ENCODE data around the gene TPP2. TPM values are rescaled to one million over a fixed set of nuclear protein-coding genes. Genes with fewer than 3 reads are reported as not detected.

TPP2 gene
- total RNA-seq, 1 experiment from 2014 or later, result 35.1 TPM

- POLR2A ChIA-PET (ENCODE audit: unreplicated experiment), result no interaction called here
- intact Hi-C loops (cut with micrococcal nuclease; ENCODE audit: unreplicated experiment), result no loop called here
- BruUV-seq (replicated peaks), result no TSS peak
Measured at GRCh38 chr13:102571075-102571474, 25.7 kb upstream of the TPP2 start.

DNA sequence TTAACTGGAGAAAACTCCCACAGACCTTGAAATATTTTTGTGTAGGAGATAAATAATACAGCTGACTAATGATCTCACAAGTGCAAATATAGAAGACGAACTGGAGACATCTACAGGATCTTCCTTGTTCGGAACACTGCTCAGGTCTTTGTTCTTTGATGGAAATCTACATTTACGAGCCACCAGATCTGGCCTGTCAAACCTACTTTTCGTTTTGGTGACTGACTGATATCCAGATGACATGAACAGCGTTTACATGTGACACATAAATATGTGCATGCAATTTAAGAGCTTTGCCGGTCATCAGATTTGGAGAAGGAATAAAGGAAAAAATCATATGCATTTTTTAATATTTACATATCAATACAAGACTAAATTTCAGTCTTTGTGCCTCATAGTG lies 24.5 kb upstream of the TPP2 start:
- DNase-seq, result no peak
- CTCF ChIA-PET, result no interaction called here
- H3K36me3 ChIP-seq (ENCODE audit: low read depth), result no peaks in the 10 kb centered on the region
- no peak overlapping the region for H3K4me3 ChIP-seq
- intact Hi-C loops (cut with micrococcal nuclease; ENCODE audit: unreplicated experiment), result no loop called here
- no peaks in the 10 kb centered on the region for H3K9me3 ChIP-seq (ENCODE audit: insufficient read depth, low read depth)
- H3K27ac ChIP-seq, result no peak overlapping the region
- H3F3A ChIP-seq (ENCODE audit: insufficient read depth, low read depth), result no peaks in the 10 kb centered on the region
- no peak overlapping the region for H3K4me2 ChIP-seq
- H3K9me2 ChIP-seq (ENCODE audit: insufficient read depth), result no peaks in the 10 kb centered on the region
- TF ChIP-seq EZH2 (IDR thresholded peaks at IDR 0.05; ENCODE audit: low read depth), result no peak
- TF ChIP-seq, protein P1, sequence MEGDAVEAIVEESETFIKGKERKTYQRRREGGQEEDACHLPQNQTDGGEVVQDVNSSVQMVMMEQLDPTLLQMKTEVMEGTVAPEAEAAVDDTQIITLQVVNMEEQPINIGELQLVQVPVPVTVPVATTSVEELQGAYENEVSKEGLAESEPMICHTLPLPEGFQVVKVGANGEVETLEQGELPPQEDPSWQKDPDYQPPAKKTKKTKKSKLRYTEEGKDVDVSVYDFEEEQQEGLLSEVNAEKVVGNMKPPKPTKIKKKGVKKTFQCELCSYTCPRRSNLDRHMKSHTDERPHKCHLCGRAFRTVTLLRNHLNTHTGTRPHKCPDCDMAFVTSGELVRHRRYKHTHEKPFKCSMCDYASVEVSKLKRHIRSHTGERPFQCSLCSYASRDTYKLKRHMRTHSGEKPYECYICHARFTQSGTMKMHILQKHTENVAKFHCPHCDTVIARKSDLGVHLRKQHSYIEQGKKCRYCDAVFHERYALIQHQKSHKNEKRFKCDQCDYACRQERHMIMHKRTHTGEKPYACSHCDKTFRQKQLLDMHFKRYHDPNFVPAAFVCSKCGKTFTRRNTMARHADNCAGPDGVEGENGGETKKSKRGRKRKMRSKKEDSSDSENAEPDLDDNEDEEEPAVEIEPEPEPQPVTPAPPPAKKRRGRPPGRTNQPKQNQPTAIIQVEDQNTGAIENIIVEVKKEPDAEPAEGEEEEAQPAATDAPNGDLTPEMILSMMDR (conservative IDR thresholded peaks at IDR 0.05), result no peak
- POLR2A ChIA-PET (ENCODE audit: unreplicated experiment), result interaction anchor here (0.6 kb wide), 1 partner anchor 225 kb away, joined by 3 read pairs; no protein-coding TSS in a partner anchor
- H2AFZ ChIP-seq, result no peak overlapping the region
- H3K79me2 ChIP-seq (ENCODE audit: low read depth), result no peaks in the 10 kb centered on the region
- H3K4me1 ChIP-seq (replicated peaks; ENCODE audit: insufficient read depth), result no peaks in the 10 kb centered on the region
- H3K27me3 ChIP-seq (ENCODE audit: insufficient read depth, low read depth), result peaks cover 70% of the 10 kb centered on the region
- H4K20me1 ChIP-seq (ENCODE audit: insufficient read depth), result no peaks in the 10 kb centered on the region
- BruUV-seq (replicated peaks), result no TSS peak

More at GRCh38 chr13:102571075-102571474, 25.7 kb upstream of the TPP2 start:
- TF ChIP-seq, protein P1 (conservative IDR thresholded peaks at IDR 0.05), result peak; percentile 44
- TF ChIP-seq EZH2 (IDR thresholded peaks at IDR 0.05; ENCODE audit: low read depth), result no peak
- CTCF ChIA-PET, result no interaction called here
- DNase-seq, result no peak
- Histone ChIP-seq H3K27me3 (ENCODE audit: insufficient read depth, low read depth) (peaks cover 83% of the 10 kb centered on the region), H4K20me1 (ENCODE audit: insufficient read depth) (no peaks in the 10 kb centered on the region), H3F3A (ENCODE audit: insufficient read depth, low read depth) (no peaks in the 10 kb centered on the region), H3K4me1 (replicated peaks; ENCODE audit: insufficient read depth) (no peaks in the 10 kb centered on the region), H3K9me3 (ENCODE audit: insufficient read depth, low read depth) (no peaks in the 10 kb centered on the region), H3K4me2 (no peak overlapping the region), H3K4me3 (no peak overlapping the region), H3K36me3 (ENCODE audit: low read depth) (no peaks in the 10 kb centered on the region), H3K27ac (no peak overlapping the region), H3K79me2 (ENCODE audit: low read depth) (no peaks in the 10 kb centered on the region), H2AFZ (no peak overlapping the region), H3K9me2 (ENCODE audit: insufficient read depth) (no peaks in the 10 kb centered on the region)

GRCh38 chr13:102580552-102581169 lies 16.1 kb upstream of the TPP2 start:
- H3K79me2 ChIP-seq (ENCODE audit: low read depth), result no peaks in the 10 kb centered on the region
- H3K4me1 ChIP-seq (replicated peaks; ENCODE audit: insufficient read depth), result no peaks in the 10 kb centered on the region
- H3K9me2 ChIP-seq (ENCODE audit: insufficient read depth), result no peaks in the 10 kb centered on the region
- intact Hi-C loops (cut with micrococcal nuclease; ENCODE audit: unreplicated experiment), result loop anchor here (1.0 to 2.0 kb wide), 2 partner anchors 144 to 267 kb away; no protein-coding TSS in a partner anchor
- no peaks in the 10 kb centered on the region for H3K9me3 ChIP-seq (ENCODE audit: insufficient read depth, low read depth)
- POLR2A ChIA-PET (ENCODE audit: unreplicated experiment), result no interaction called here
- H3K27ac ChIP-seq, result no peak overlapping the region
- H4K20me1 ChIP-seq (ENCODE audit: insufficient read depth), result no peaks in the 10 kb centered on the region
- H3F3A ChIP-seq (ENCODE audit: insufficient read depth, low read depth), result no peaks in the 10 kb centered on the region
- peak; percentile 23 to 65 for DNase-seq
- no peak overlapping the region for H2AFZ ChIP-seq
- peaks cover 10% of the 10 kb centered on the region; the same call in 1 of the 2 replicates for H3K27me3 ChIP-seq (ENCODE audit: insufficient read depth, low read depth)
- no peak overlapping the region for H3K4me3 ChIP-seq
- no peak for TF ChIP-seq EZH2 (IDR thresholded peaks at IDR 0.05; ENCODE audit: low read depth)
- TF ChIP-seq, protein P1 (conservative IDR thresholded peaks at IDR 0.05), result peak; percentile 92
- H3K4me2 ChIP-seq, result no peak overlapping the region
- no peaks in the 10 kb centered on the region for H3K36me3 ChIP-seq (ENCODE audit: low read depth)
- CTCF ChIA-PET, result interaction anchor here (0.6 kb wide), 1 partner anchor 29 kb away, joined by 8 read pairs; no protein-coding TSS in a partner anchor
- BruUV-seq (replicated peaks), result no TSS peak
